Memory B cell (primary cell): ENCODE data around the gene ANK2.

Experiments used
- ATAC-seq: fragments of 150-1000 bp; cut with Tn5 transposase; 2 replicates; pipeline ENCODE4 v1.10.0; 2021; ENCODE audit warnings: low read depth, mild to moderate bottlenecking, moderate library complexity
- DNase-seq, 2 donors: peaks; one replicate each; pipeline ENCODE4 v3.0.0; 2022; ENCODE audit warnings: low spot score in 2 of 2
- H3K27ac Mint-ChIP-seq: one replicate; pipeline ENCODE4 v1.8.0; 2022; ENCODE audit warnings: mild to moderate bottlenecking, moderate library complexity, mixed read lengths
- H3K27me3 Mint-ChIP-seq: one replicate; pipeline ENCODE4 v1.8.0; 2022; ENCODE audit warnings: mixed read lengths
- H3K36me3 Mint-ChIP-seq: one replicate; pipeline ENCODE4 v1.8.0; 2022; ENCODE audit warnings: mild to moderate bottlenecking, mixed read lengths
- H3K4me1 Mint-ChIP-seq: one replicate; pipeline ENCODE4 v1.8.0; 2022; ENCODE audit warnings: mixed read lengths
- H3K4me3 Mint-ChIP-seq: one replicate; pipeline ENCODE4 v1.8.0; 2022; ENCODE audit warnings: mild to moderate bottlenecking, moderate library complexity, mixed read lengths
- H3K9me3 Mint-ChIP-seq: one replicate; pipeline ENCODE4 v1.8.0; 2022; ENCODE audit warnings: mixed read lengths

The ANK2 gene

GRCh38 chr4:113131136-113131535 is 81.7 kb downstream of the ANK2 start:
- Mint-ChIP-seq H3K4me3 (no peak overlapping the region), H3K4me1 (no peaks in the 10 kb centered on the region), H3K27me3 (peaks cover 4% of the 10 kb centered on the region), H3K9me3 (no peaks in the 10 kb centered on the region), H3K36me3 (no peaks in the 10 kb centered on the region), H3K27ac (no peak overlapping the region)
- no peak for ATAC-seq
- DNase-seq: no peak

- no peak overlapping the region for H3K27ac Mint-ChIP-seq
- no peaks in the 10 kb centered on the region for H3K36me3 Mint-ChIP-seq
- DNase-seq (no peak), ATAC-seq (no peak)
- no peak overlapping the region for H3K4me3 Mint-ChIP-seq
- no peaks in the 10 kb centered on the region for H3K4me1 Mint-ChIP-seq
- no peaks in the 10 kb centered on the region for H3K9me3 Mint-ChIP-seq
- H3K27me3 Mint-ChIP-seq: peaks cover 4% of the 10 kb centered on the region
Observed at GRCh38 chr4:113131621-113132020, 82.2 kb downstream of the ANK2 start.

GRCh38 chr4:113141901-113142346 is 92.5 kb downstream of the ANK2 start:
- ATAC-seq (no peak), DNase-seq (no peak)
- Mint-ChIP-seq H3K27me3 (no peaks in the 10 kb centered on the region), H3K36me3 (no peaks in the 10 kb centered on the region), H3K4me3 (no peak overlapping the region), H3K27ac (no peak overlapping the region), H3K9me3 (no peaks in the 10 kb centered on the region), H3K4me1 (peaks cover 2% of the 10 kb centered on the region)

- Mint-ChIP-seq H3K36me3 (no peaks in the 10 kb centered on the region), H3K9me3 (no peaks in the 10 kb centered on the region)
- ATAC-seq: no peak
Observed at GRCh38 chr4:113142351-113142750, 92.9 kb downstream of the ANK2 start.

GRCh38 chr4:113144091-113144490 is 94.6 kb downstream of the ANK2 start:
- no peaks in the 10 kb centered on the region for H3K9me3 Mint-ChIP-seq
- peaks cover 4% of the 10 kb centered on the region for H3K4me1 Mint-ChIP-seq
- DNase-seq: no peak
- ATAC-seq: no peak
- no peak overlapping the region for H3K4me3 Mint-ChIP-seq
- peaks cover 2% of the 10 kb centered on the region for H3K36me3 Mint-ChIP-seq
- H3K27ac Mint-ChIP-seq: no peak overlapping the region
- peaks cover 2% of the 10 kb centered on the region for H3K27me3 Mint-ChIP-seq

More at GRCh38 chr4:113142351-113142750, 92.9 kb downstream of the ANK2 start:
- Mint-ChIP-seq H3K27me3 (no peaks in the 10 kb centered on the region), H3K4me1 (peaks cover 4% of the 10 kb centered on the region), H3K27ac (no peak overlapping the region), H3K4me3 (no peak overlapping the region)
- no peak for DNase-seq

GRCh38 chr4:113145147-113145518 is 95.7 kb downstream of the ANK2 start:
- peaks cover 4% of the 10 kb centered on the region for H3K4me1 Mint-ChIP-seq
- H3K36me3 Mint-ChIP-seq: peaks cover 2% of the 10 kb centered on the region
- ATAC-seq (no peak), DNase-seq (no peak)
- no peaks in the 10 kb centered on the region for H3K9me3 Mint-ChIP-seq
- H3K4me3 Mint-ChIP-seq: no peak overlapping the region
- peaks cover 2% of the 10 kb centered on the region for H3K27me3 Mint-ChIP-seq
- H3K27ac Mint-ChIP-seq: no peak overlapping the region

- Mint-ChIP-seq H3K4me3 (no peak overlapping the region), H3K9me3 (no peaks in the 10 kb centered on the region), H3K4me1 (peaks cover 4% of the 10 kb centered on the region), H3K27me3 (peaks cover 2% of the 10 kb centered on the region), H3K36me3 (peaks cover 2% of the 10 kb centered on the region), H3K27ac (no peak overlapping the region)
- DNase-seq (no peak), ATAC-seq (no peak)
Observed at GRCh38 chr4:113145519-113146291, 96.3 kb downstream of the ANK2 start.

GRCh38 chr4:113146876-113147358 is 97.5 kb downstream of the ANK2 start:
- peak; percentile 39 for ATAC-seq
- Mint-ChIP-seq H3K27ac (peak overlapping the region; percentile 76), H3K4me1 (peaks cover 4% of the 10 kb centered on the region)

GRCh38 chr4:113147498-113148111 is 98.2 kb downstream of the ANK2 start:
- Mint-ChIP-seq H3K9me3 (no peaks in the 10 kb centered on the region), H3K27ac (peak overlapping the region; percentile 76), H3K4me1 (peaks cover 4% of the 10 kb centered on the region), H3K27me3 (peaks cover 2% of the 10 kb centered on the region), H3K4me3 (no peak overlapping the region), H3K36me3 (peaks cover 2% of the 10 kb centered on the region)
- DNase-seq (no peak), ATAC-seq (no peak)

More at GRCh38 chr4:113146876-113147358, 97.5 kb downstream of the ANK2 start:
- no peak for DNase-seq
- Mint-ChIP-seq H3K36me3 (peaks cover 2% of the 10 kb centered on the region), H3K4me3 (peak overlapping the region; percentile 90), H3K27me3 (peaks cover 2% of the 10 kb centered on the region), H3K9me3 (no peaks in the 10 kb centered on the region)

GRCh38 chr4:113148925-113149324 is 99.5 kb downstream of the ANK2 start:
- Mint-ChIP-seq H3K27me3 (peaks cover 2% of the 10 kb centered on the region), H3K4me3 (no peak overlapping the region), H3K9me3 (no peaks in the 10 kb centered on the region), H3K4me1 (peaks cover 4% of the 10 kb centered on the region), H3K36me3 (peaks cover 2% of the 10 kb centered on the region), H3K27ac (no peak overlapping the region)
- DNase-seq (no peak), ATAC-seq (no peak)

- no peak overlapping the region for H3K27ac Mint-ChIP-seq
- no peak overlapping the region for H3K4me3 Mint-ChIP-seq
- ATAC-seq (no peak), DNase-seq (no peak)
- H3K4me1 Mint-ChIP-seq: no peaks in the 10 kb centered on the region
- no peaks in the 10 kb centered on the region for H3K9me3 Mint-ChIP-seq
- no peaks in the 10 kb centered on the region for H3K36me3 Mint-ChIP-seq
- H3K27me3 Mint-ChIP-seq: peaks cover under 1% of the 10 kb centered on the region
Observed at GRCh38 chr4:113153529-113154101, 104.2 kb downstream of the ANK2 start.

- H3K4me1 Mint-ChIP-seq: no peaks in the 10 kb centered on the region
- no peak for ATAC-seq
- DNase-seq: no peak
Observed at GRCh38 chr4:113154281-113154680, 104.8 kb downstream of the ANK2 start.

GRCh38 chr4:113157086-113157857 is 107.8 kb downstream of the ANK2 start:
- H3K9me3 Mint-ChIP-seq: no peaks in the 10 kb centered on the region
- no peaks in the 10 kb centered on the region for H3K27me3 Mint-ChIP-seq
- ATAC-seq: no peak
- H3K4me1 Mint-ChIP-seq: no peaks in the 10 kb centered on the region
- no peak overlapping the region for H3K27ac Mint-ChIP-seq
- DNase-seq: no peak
- no peaks in the 10 kb centered on the region for H3K36me3 Mint-ChIP-seq
- H3K4me3 Mint-ChIP-seq: no peak overlapping the region

More at GRCh38 chr4:113154281-113154680, 104.8 kb downstream of the ANK2 start:
- Mint-ChIP-seq H3K27ac (no peak overlapping the region), H3K4me3 (no peak overlapping the region), H3K36me3 (no peaks in the 10 kb centered on the region), H3K9me3 (no peaks in the 10 kb centered on the region), H3K27me3 (no peaks in the 10 kb centered on the region)
